Gastrocnemius medialis (tissue), 4 donors: Measurements from ENCODE around the gene PGS1.

Source experiments
- POLR2A ChIP-seq, 2 donors: fragments of 450-650 bp; IDR thresholded peaks; one replicate each; pipeline ENCODE4 v1.6.1; 2017; ENCODE audit warnings: antibody characterized with exemption in 2 of 2, mild to moderate bottlenecking in 2 of 2, moderate library complexity in 2 of 2
- TF ChIP-seq, protein P1 (sequence below), 5 experiments: fragments of 450-650 bp in 3 of 5; fragments of 200-600 bp in 2 of 5; sonication (generic) in 2 of 5; IDR thresholded peaks in 4 of 5; conservative IDR thresholded peaks in 1 of 5; 1 replicate in 4 of 5; 2 replicates in 1 of 5; pipeline ENCODE4 v1.5.1; 2016 to 2019; ENCODE audit warnings: antibody characterized with exemption in 5 of 5, mild to moderate bottlenecking in 3 of 5, moderate library complexity in 3 of 5

DNA sequence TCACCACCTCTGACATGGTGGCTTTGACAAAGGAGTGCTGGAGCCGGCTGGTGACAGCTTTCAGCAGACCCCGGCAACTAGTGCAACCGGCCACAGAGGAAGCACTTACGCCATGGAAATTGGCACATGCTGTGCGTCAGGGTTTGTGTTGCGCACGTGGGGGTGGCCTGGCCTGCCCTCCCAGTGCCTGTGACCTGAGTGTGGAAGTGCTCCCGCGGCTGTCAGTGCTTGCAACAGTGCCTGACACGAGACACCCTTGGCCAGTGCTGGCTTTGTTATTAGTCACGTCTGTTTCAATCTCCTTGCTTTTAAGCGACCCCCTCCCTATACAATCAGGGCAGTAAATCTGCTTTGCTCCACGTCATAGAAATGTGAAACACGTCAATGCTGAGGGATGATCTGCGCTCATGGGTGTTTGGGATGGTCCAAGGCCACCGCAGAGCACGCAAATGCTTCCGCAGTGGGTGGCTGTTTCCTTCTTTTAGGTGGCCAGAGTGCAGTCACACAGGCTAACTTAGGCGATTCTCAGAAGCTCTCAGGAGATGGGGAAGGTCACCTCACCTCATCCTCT lies 64.3 kb downstream of the PGS1 start:
- TF ChIP-seq POLR2A (IDR thresholded peaks at IDR 0.05), result peak; percentile 26 to 51
- TF ChIP-seq, protein P1, sequence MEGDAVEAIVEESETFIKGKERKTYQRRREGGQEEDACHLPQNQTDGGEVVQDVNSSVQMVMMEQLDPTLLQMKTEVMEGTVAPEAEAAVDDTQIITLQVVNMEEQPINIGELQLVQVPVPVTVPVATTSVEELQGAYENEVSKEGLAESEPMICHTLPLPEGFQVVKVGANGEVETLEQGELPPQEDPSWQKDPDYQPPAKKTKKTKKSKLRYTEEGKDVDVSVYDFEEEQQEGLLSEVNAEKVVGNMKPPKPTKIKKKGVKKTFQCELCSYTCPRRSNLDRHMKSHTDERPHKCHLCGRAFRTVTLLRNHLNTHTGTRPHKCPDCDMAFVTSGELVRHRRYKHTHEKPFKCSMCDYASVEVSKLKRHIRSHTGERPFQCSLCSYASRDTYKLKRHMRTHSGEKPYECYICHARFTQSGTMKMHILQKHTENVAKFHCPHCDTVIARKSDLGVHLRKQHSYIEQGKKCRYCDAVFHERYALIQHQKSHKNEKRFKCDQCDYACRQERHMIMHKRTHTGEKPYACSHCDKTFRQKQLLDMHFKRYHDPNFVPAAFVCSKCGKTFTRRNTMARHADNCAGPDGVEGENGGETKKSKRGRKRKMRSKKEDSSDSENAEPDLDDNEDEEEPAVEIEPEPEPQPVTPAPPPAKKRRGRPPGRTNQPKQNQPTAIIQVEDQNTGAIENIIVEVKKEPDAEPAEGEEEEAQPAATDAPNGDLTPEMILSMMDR (IDR thresholded peaks at IDR 0.05 in 4 of 5, conservative IDR thresholded peaks at IDR 0.05 in 1 of 5), result peak in 1 of 5 experiments; percentile 26
